ENCODE results near the gene TCEAL1.
"Not testable (repeated sequence)": the region's sequence is repeated elsewhere in the genome, so short reads cannot be mapped to it uniquely, and the experiment has no call there.

TCEAL1 gene

GRCh38 chrX:103658681-103659433 is 30.1 kb downstream of the TCEAL1 start:
- H3K9me2 ChIP-seq (replicated peaks; ENCODE audit: control insufficient read depth, low read length), result no peaks in the 10 kb centered on the region
- no peaks in the 10 kb centered on the region for H3K9me3 ChIP-seq (ENCODE audit: control insufficient read depth, insufficient read depth, low read length)

GRCh38 chrX:103659460-103659859 is 30.7 kb downstream of the TCEAL1 start:
- H3K4me1 ChIP-seq (ENCODE audit: control insufficient read depth, low read length); H3K27ac ChIP-seq (ENCODE audit: low read depth, low read length): not testable (repeated sequence)

More at GRCh38 chrX:103658681-103659433, 30.1 kb downstream of the TCEAL1 start:
- H4K20me1 ChIP-seq (ENCODE audit: control insufficient read depth, insufficient read depth, low read depth, low read length), result no peaks in the 10 kb centered on the region
- H3K4me1 ChIP-seq (ENCODE audit: control insufficient read depth, low read length), result no peaks in the 10 kb centered on the region
- H3K27me3 ChIP-seq (ENCODE audit: control insufficient read depth, low read length), result peaks cover 3% of the 10 kb centered on the region; the same call in 1 of the 2 replicates
- H3K36me3 ChIP-seq (ENCODE audit: control insufficient read depth, low read length), result no peaks in the 10 kb centered on the region
- no peaks in the 10 kb centered on the region for H3K79me2 ChIP-seq (ENCODE audit: control insufficient read depth, low read length)
- TF ChIP-seq EZH2phosphoT487 (IDR thresholded peaks at IDR 0.05; ENCODE audit: borderline replicate concordance, low read length), result no peak
- TF ChIP-seq, protein P1, sequence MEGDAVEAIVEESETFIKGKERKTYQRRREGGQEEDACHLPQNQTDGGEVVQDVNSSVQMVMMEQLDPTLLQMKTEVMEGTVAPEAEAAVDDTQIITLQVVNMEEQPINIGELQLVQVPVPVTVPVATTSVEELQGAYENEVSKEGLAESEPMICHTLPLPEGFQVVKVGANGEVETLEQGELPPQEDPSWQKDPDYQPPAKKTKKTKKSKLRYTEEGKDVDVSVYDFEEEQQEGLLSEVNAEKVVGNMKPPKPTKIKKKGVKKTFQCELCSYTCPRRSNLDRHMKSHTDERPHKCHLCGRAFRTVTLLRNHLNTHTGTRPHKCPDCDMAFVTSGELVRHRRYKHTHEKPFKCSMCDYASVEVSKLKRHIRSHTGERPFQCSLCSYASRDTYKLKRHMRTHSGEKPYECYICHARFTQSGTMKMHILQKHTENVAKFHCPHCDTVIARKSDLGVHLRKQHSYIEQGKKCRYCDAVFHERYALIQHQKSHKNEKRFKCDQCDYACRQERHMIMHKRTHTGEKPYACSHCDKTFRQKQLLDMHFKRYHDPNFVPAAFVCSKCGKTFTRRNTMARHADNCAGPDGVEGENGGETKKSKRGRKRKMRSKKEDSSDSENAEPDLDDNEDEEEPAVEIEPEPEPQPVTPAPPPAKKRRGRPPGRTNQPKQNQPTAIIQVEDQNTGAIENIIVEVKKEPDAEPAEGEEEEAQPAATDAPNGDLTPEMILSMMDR (IDR thresholded peaks at IDR 0.05; ENCODE audit: low read depth, low read length, poor library complexity, severe bottlenecking), result no peak
- H3K4me3 ChIP-seq (ENCODE audit: low read length), result no peak overlapping the region
- H3F3A ChIP-seq (ENCODE audit: control insufficient read depth, insufficient read depth), result no peaks in the 10 kb centered on the region
- H3K27ac ChIP-seq (ENCODE audit: low read depth, low read length), result no peak overlapping the region
- H3K4me2 ChIP-seq (ENCODE audit: low read length), result no peak overlapping the region

GRCh38 chrX:103663981-103664762 is 35.4 kb downstream of the TCEAL1 start:
- Histone ChIP-seq H3F3A (ENCODE audit: control insufficient read depth, insufficient read depth) (no peaks in the 10 kb centered on the region), H3K36me3 (ENCODE audit: control insufficient read depth, low read length) (no peaks in the 10 kb centered on the region), H3K79me2 (ENCODE audit: control insufficient read depth, low read length) (no peaks in the 10 kb centered on the region), H3K27ac (ENCODE audit: low read depth, low read length) (no peak overlapping the region), H3K9me3 (ENCODE audit: control insufficient read depth, insufficient read depth, low read length) (no peaks in the 10 kb centered on the region), H3K27me3 (ENCODE audit: control insufficient read depth, low read length) (peaks cover 3% of the 10 kb centered on the region; the same call in 1 of the 2 replicates), H3K4me3 (ENCODE audit: low read length) (no peak overlapping the region), H3K4me1 (ENCODE audit: control insufficient read depth, low read length) (no peaks in the 10 kb centered on the region), H3K9me2 (replicated peaks; ENCODE audit: control insufficient read depth, low read length) (no peaks in the 10 kb centered on the region), H4K20me1 (ENCODE audit: control insufficient read depth, insufficient read depth, low read depth, low read length) (no peaks in the 10 kb centered on the region), H3K4me2 (ENCODE audit: low read length) (no peak overlapping the region)
- no peak for TF ChIP-seq EZH2phosphoT487 (IDR thresholded peaks at IDR 0.05; ENCODE audit: borderline replicate concordance, low read length)
- TF ChIP-seq, protein P1 (IDR thresholded peaks at IDR 0.05; ENCODE audit: low read depth, low read length, poor library complexity, severe bottlenecking), result no peak

More at GRCh38 chrX:103659460-103659859, 30.7 kb downstream of the TCEAL1 start:
- H3K27me3 ChIP-seq (ENCODE audit: control insufficient read depth, low read length); H3F3A ChIP-seq (ENCODE audit: control insufficient read depth, insufficient read depth); H3K9me2 ChIP-seq (replicated peaks; ENCODE audit: control insufficient read depth, low read length); H3K36me3 ChIP-seq (ENCODE audit: control insufficient read depth, low read length); H4K20me1 ChIP-seq (ENCODE audit: control insufficient read depth, insufficient read depth, low read depth, low read length); H3K9me3 ChIP-seq (ENCODE audit: control insufficient read depth, insufficient read depth, low read length); H3K4me2 ChIP-seq (ENCODE audit: low read length); H3K79me2 ChIP-seq (ENCODE audit: control insufficient read depth, low read length); H3K4me3 ChIP-seq (ENCODE audit: low read length): not testable (repeated sequence)
